Motor neuron (in vitro differentiated cells): ENCODE data around the gene CNTFR. TPM values are rescaled to one million over a fixed set of nuclear protein-coding genes. Genes with fewer than 3 reads are reported as not detected.
"Not testable (repeated sequence)": the region's sequence is repeated elsewhere in the genome, so short reads cannot be mapped to it uniquely, and the experiment has no call there.

Source experiments
- ATAC-seq, 8 experiments: fragments of 200-7000 bp; cut with Tn5 transposase; replicated peaks in 6 of 8; 2 replicates each; pipeline ENCODE4 v1.8.0; 2021; ENCODE audit warnings: mild to moderate bottlenecking in 8 of 8, moderate library complexity in 8 of 8
- H3K27ac ChIP-seq, 2 donors: fragments of 250-450 bp; sonication (Bioruptor Pico); 2 replicates each; pipeline ENCODE4 v1.9.0; 2021; ENCODE audit warnings: antibody characterized with exemption in 2 of 2, mild to moderate bottlenecking in 2 of 2, moderate library complexity in 1 of 2
- H3K4me1 ChIP-seq, 2 donors: fragments of 250-450 bp; sonication (Bioruptor Pico); replicated peaks in 1 of 2; 2 replicates each; pipeline ENCODE4 v1.6.1; 2021; ENCODE audit warnings: antibody characterized with exemption in 2 of 2, mild to moderate bottlenecking in 2 of 2, moderate library complexity in 1 of 2
- H3K4me3 ChIP-seq, 5 donors: fragments of 250-450 bp; sonication (Bioruptor Pico); 2 replicates each; pipeline ENCODE4 v1.9.0; 2021; ENCODE audit warnings: antibody characterized with exemption in 5 of 5, mild to moderate bottlenecking in 5 of 5, moderate library complexity in 4 of 5
- WGBS, 10 experiments: fragments of 450-650 bp; shearing (Covaris generic); methylation state at CpG; one replicate each; pipeline ENCODE4 v1.0.0; 2022; 5-methylcytosine and 5-hydroxymethylcytosine counted together
- in situ Hi-C, 9 experiments: fragments of 400-800 bp; cut with MboI; loops; one replicate each; pipeline ENCODE4 v1.15.0; 2021; ENCODE audit warnings: low sequenced_read_pairs in 9 of 9, low pct_unique_long_range_greater_than_20kb in 2 of 9; ENCODE audit not compliant: unreplicated experiment in 9 of 9
- total RNA-seq, 8 experiments: library from RNA; unstranded; fragments of 300-600 nt; gene quantifications; 2 replicates each; pipeline versions ENCODE4 v1.2.3 to v1.2.4, GENCODE V29; 2022

CNTFR gene
- total RNA-seq, 8 experiments from 2014 or later, result 0.35 to 72.4 (median 25.6) TPM

- no peak for ATAC-seq
- in situ Hi-C loops, result no loop called here
- Histone ChIP-seq H3K27ac (no peak overlapping the region), H3K4me1 (no peaks in the 10 kb centered on the region), H3K4me3 (no peak overlapping the region)
- 73 to 88% methylated on average over 1 to 2 of the region's 7 CpGs; no CpG with 5 or more reads in 8 of the 10 experiments for WGBS, 10 experiments
These were observed 52.8 kb downstream of the CNTFR start for GRCh38 chr9:34536685-34537084.

GRCh38 chr9:34532041-34532440, 57.5 kb downstream of the CNTFR start:
- 90% methylated on average over 2 of the region's 8 CpGs; no CpG with 5 or more reads in 9 of the 10 experiments for WGBS, 10 experiments

GRCh38 chr9:34526026-34526425, 63.5 kb downstream of the CNTFR start:
- in situ Hi-C loops, result no loop called here
- H3K4me1 ChIP-seq, result peaks cover 4 to 11% of the 10 kb centered on the region in 2 donors
- 0 to 100% (median 63%) methylated on average over 1 to 2 of the region's 2 CpGs; no CpG with 5 or more reads in 2 of the 10 experiments for WGBS, 10 experiments
- no peak for ATAC-seq
- no peak overlapping the region for H3K4me3 ChIP-seq
- H3K27ac ChIP-seq, result no peak overlapping the region

More at GRCh38 chr9:34532041-34532440, 57.5 kb downstream of the CNTFR start:
- H3K4me3 ChIP-seq, H3K27ac ChIP-seq, H3K4me1 ChIP-seq, ATAC-seq, in situ Hi-C loops: not testable (repeated sequence)

- ATAC-seq, result no peak
- no peak overlapping the region for H3K4me3 ChIP-seq
- WGBS, 10 experiments, result 17 to 100% (median 85%) methylated on average over 1 to 3 of the region's 3 CpGs; no CpG with 5 or more reads in 1 of the 10 experiments
- H3K4me1 ChIP-seq, result peaks cover 4 to 11% of the 10 kb centered on the region in 2 donors
- no peak overlapping the region for H3K27ac ChIP-seq
- in situ Hi-C loops, result no loop called here
These were observed 65.2 kb downstream of the CNTFR start for GRCh38 chr9:34524349-34524748.

GRCh38 chr9:34522971-34523797, 66.3 kb downstream of the CNTFR start, which contains the start of gene ENHO:
Gene ENHO (minus strand): TSS chr9:34522990. CDS start chr9:34521695, 1,295 bp downstream.
- peak; percentile 91 to 96 (median 94) for ATAC-seq
- in situ Hi-C loops, result no loop called here
- peaks cover 7 to 12% of the 10 kb centered on the region in 2 donors for H3K4me1 ChIP-seq
- peak within 1 kb of the TSS; percentile 39 to 54 (median 45) for H3K4me3 ChIP-seq
- peak within 1 kb of the TSS; percentile 40 to 44 for H3K27ac ChIP-seq
- WGBS, 10 experiments, result 0 to 30% (median 30%) methylated on average over 1 to 3 of the region's 63 CpGs; no CpG with 5 or more reads in 7 of the 10 experiments

GRCh38 chr9:34522091-34522887, 67.2 kb downstream of the CNTFR start:
- 0 to 25% (median 12%) methylated on average over 1 to 8 of the region's 31 CpGs; no CpG with 5 or more reads in 7 of the 10 experiments for WGBS, 10 experiments
- H3K27ac ChIP-seq, result peak overlapping the region; percentile 40 to 44
- ATAC-seq, result peak in 1 of 8 experiments; percentile 0
- H3K4me1 ChIP-seq, result peaks cover 9 to 14% of the 10 kb centered on the region in 2 donors
- H3K4me3 ChIP-seq, result peak overlapping the region; percentile 39 to 54 (median 45)
- in situ Hi-C loops, result no loop called here

- no peak overlapping the region for H3K27ac ChIP-seq
- peaks cover 9 to 14% of the 10 kb centered on the region in 2 donors for H3K4me1 ChIP-seq
- in situ Hi-C loops, result no loop called here
- no peak for ATAC-seq
- H3K4me3 ChIP-seq, result no peak overlapping the region
- 87 to 100% (median 94%) methylated on average over 2 to 6 of the region's 11 CpGs; no CpG with 5 or more reads in 7 of the 10 experiments for WGBS, 10 experiments
These were observed 68.0 kb downstream of the CNTFR start for GRCh38 chr9:34521406-34522045.

- no peak overlapping the region for H3K4me3 ChIP-seq
- H3K27ac ChIP-seq, result no peak overlapping the region
- no peak for ATAC-seq
- H3K4me1 ChIP-seq, result peaks cover 9 to 14% of the 10 kb centered on the region in 2 donors
- in situ Hi-C loops, result no loop called here
- WGBS, 10 experiments, result 100% methylated on average over 1 to 2 of the region's 6 CpGs; no CpG with 5 or more reads in 8 of the 10 experiments
These were observed 68.8 kb downstream of the CNTFR start for GRCh38 chr9:34520505-34521385.

- WGBS, 10 experiments, result 29 to 100% (median 92%) methylated on average over 1 to 2 of the region's 6 CpGs; no CpG with 5 or more reads in 5 of the 10 experiments
- in situ Hi-C loops, result no loop called here
- Histone ChIP-seq H3K4me1 (peaks cover 9 to 14% of the 10 kb centered on the region in 2 donors), H3K4me3 (no peak overlapping the region), H3K27ac (no peak overlapping the region)
- ATAC-seq, result no peak
These were observed 69.4 kb downstream of the CNTFR start for GRCh38 chr9:34520096-34520495.

GRCh38 chr9:34519321-34520020, 70.1 kb downstream of the CNTFR start:
- Histone ChIP-seq H3K27ac (no peak overlapping the region), H3K4me3 (no peak overlapping the region), H3K4me1 (peaks cover 9 to 14% of the 10 kb centered on the region in 2 donors)
- no peak for ATAC-seq
- in situ Hi-C loops, result no loop called here
- 87 to 100% (median 100%) methylated on average over 1 to 2 of the region's 2 CpGs; no CpG with 5 or more reads in 5 of the 10 experiments for WGBS, 10 experiments

- 100% methylated on average over 2 of the region's 2 CpGs; no CpG with 5 or more reads in 9 of the 10 experiments for WGBS, 10 experiments
- in situ Hi-C loops, result no loop called here
These were observed 70.6 kb downstream of the CNTFR start for GRCh38 chr9:34518896-34519295.

More at GRCh38 chr9:34518896-34519295, 70.6 kb downstream of the CNTFR start:
- Histone ChIP-seq H3K4me3 (no peak overlapping the region), H3K4me1 (peaks cover 15 to 19% of the 10 kb centered on the region in 2 donors), H3K27ac (no peak overlapping the region)
- no peak for ATAC-seq
